Body of pancreas (tissue), 4 donors: ENCODE data around the gene METTL8. TPM values are rescaled to one million over a fixed set of nuclear protein-coding genes. Genes with fewer than 3 reads are reported as not detected.

Experiments
- ATAC-seq: fragments of 150-250 bp; one replicate; pipeline ENCODE4 v1.9.1; 2016
- DNase-seq, 4 donors: peaks; one replicate each; pipeline ENCODE4 v3.0.0-alpha.2; 2019
- H3K27ac ChIP-seq, 4 donors: fragments of 200-600 bp; sonication (generic); 1 replicate in 3 of 4; 2 replicates in 1 of 4; pipeline versions ENCODE4 v1.5.1 to v1.6.1; 2016 to 2019; ENCODE audit warnings: mild to moderate bottlenecking in 1 of 4, mixed read lengths in 1 of 4, moderate library complexity in 1 of 4
- H3K27me3 ChIP-seq, 2 donors: fragments of 200-600 bp; sonication (generic); one replicate each; pipeline ENCODE4 v1.6.0; 2016; ENCODE audit warnings: mild to moderate bottlenecking in 1 of 2
- H3K36me3 ChIP-seq, 2 donors: fragments of 200-600 bp; sonication (generic); replicated peaks in 1 of 2; 2 replicates each; pipeline ENCODE4 v1.5.1; 2016; ENCODE audit warnings: low read depth in 2 of 2; ENCODE audit not compliant: insufficient read depth in 1 of 2
- H3K4me1 ChIP-seq: fragments of 200-600 bp; sonication (generic); one replicate; pipeline ENCODE4 v1.6.0; 2016
- H3K4me3 ChIP-seq, 2 donors: fragments of 200-600 bp; sonication (generic); 1 replicate in 1 of 2; 2 replicates in 1 of 2; pipeline ENCODE4 v1.5.1; 2016 to 2019
- H3K9me3 ChIP-seq, 3 donors: fragments of 200-600 bp; sonication (generic); 1 replicate in 2 of 3; 2 replicates in 1 of 3; pipeline ENCODE4 v1.5.1; 2016
- CTCF ChIP-seq, 7 experiments: fragments of 450-650 bp in 4 of 7; fragments of 200-600 bp in 3 of 7; sonication (generic) in 3 of 7; IDR thresholded peaks; one replicate each; pipeline ENCODE4 v1.5.1; 2016 to 2019; ENCODE audit warnings: antibody characterized with exemption in 7 of 7
- POLR2A ChIP-seq, 3 donors: fragments of 450-650 bp; IDR thresholded peaks; one replicate each; pipeline ENCODE4 v1.6.1; 2016; ENCODE audit warnings: antibody characterized with exemption in 3 of 3, mild to moderate bottlenecking in 2 of 3
- WGBS, 2 donors: methylation state at CpG; one replicate each; pipeline ENCODE4 v1.1.5; 2017; 5-methylcytosine and 5-hydroxymethylcytosine counted together
- intact Hi-C: fragments of 100-400 bp; cut with DNase I; formaldehyde crosslinking; loops from one replicate; pipeline ENCODE4 v1.15.1; 2023
- total RNA-seq, 2 donors: library from RNA; depleted of rRNA; stranded (reverse); fragments of >200 nt; gene quantifications; one replicate each; pipeline ENCODE4 v1.1.0, GENCODE V29; 2016

Gene METTL8
- total RNA-seq, 2 donors from 2014 or later: 14.8 to 17.4 TPM

GRCh38 chr2:171330155-171330956, 103.4 kb downstream of the METTL8 start:
- ATAC-seq: no peak
- DNase-seq: no peak
- Histone ChIP-seq H3K4me1 (no peaks in the 10 kb centered on the region), H3K36me3 (no peaks in the 10 kb centered on the region), H3K27me3 (no peaks in the 10 kb centered on the region), H3K4me3 (no peak overlapping the region), H3K27ac (no peak overlapping the region), H3K9me3 (no peaks in the 10 kb centered on the region)
- intact Hi-C loops: no loop called here
- no peak for TF ChIP-seq POLR2A (IDR thresholded peaks at IDR 0.05)
- WGBS, 2 donors: 64 to 71% methylated on average over 5 of the region's 5 CpGs

- Histone ChIP-seq H3K27ac (no peak overlapping the region), H3K4me1 (no peaks in the 10 kb centered on the region), H3K4me3 (no peak overlapping the region), H3K36me3 (no peaks in the 10 kb centered on the region), H3K27me3 (no peaks in the 10 kb centered on the region), H3K9me3 (no peaks in the 10 kb centered on the region)
- DNase-seq: no peak
- ATAC-seq: no peak
- 85 to 91% methylated on average over 4 of the region's 4 CpGs for WGBS, 2 donors
- intact Hi-C loops: no loop called here
- no peak for TF ChIP-seq POLR2A (IDR thresholded peaks at IDR 0.05)
- no peak for TF ChIP-seq CTCF (IDR thresholded peaks at IDR 0.05)
These were observed 106.7 kb downstream of the METTL8 start for GRCh38 chr2:171327043-171327496.

- intact Hi-C loops: no loop called here
- 86% methylated on average over 4 of the region's 4 CpGs for WGBS, 2 donors
These were observed 107.8 kb downstream of the METTL8 start for GRCh38 chr2:171325886-171326585.

GRCh38 chr2:171323971-171324528, 109.7 kb downstream of the METTL8 start:
- Histone ChIP-seq H3K9me3 (no peaks in the 10 kb centered on the region), H3K27ac (no peak overlapping the region), H3K4me1 (no peaks in the 10 kb centered on the region), H3K36me3 (no peaks in the 10 kb centered on the region), H3K4me3 (no peak overlapping the region), H3K27me3 (no peaks in the 10 kb centered on the region)
- intact Hi-C loops: no loop called here
- TF ChIP-seq POLR2A (IDR thresholded peaks at IDR 0.05) (no peak), CTCF (IDR thresholded peaks at IDR 0.05) (no peak)
- ATAC-seq: no peak
- DNase-seq: no peak
- WGBS, 2 donors: 89 to 91% methylated on average over 5 of the region's 5 CpGs

More at GRCh38 chr2:171325886-171326585, 107.8 kb downstream of the METTL8 start:
- H3K4me1 ChIP-seq: no peaks in the 10 kb centered on the region
- DNase-seq (no peak), ATAC-seq (no peak)
- no peaks in the 10 kb centered on the region for H3K36me3 ChIP-seq
- TF ChIP-seq CTCF (IDR thresholded peaks at IDR 0.05): no peak
- TF ChIP-seq POLR2A (IDR thresholded peaks at IDR 0.05): no peak
- H3K27ac ChIP-seq: no peak overlapping the region
- no peaks in the 10 kb centered on the region for H3K9me3 ChIP-seq
- no peak overlapping the region for H3K4me3 ChIP-seq
- no peaks in the 10 kb centered on the region for H3K27me3 ChIP-seq

GRCh38 chr2:171322928-171323327, 110.9 kb downstream of the METTL8 start:
- ATAC-seq: no peak
- no peak for DNase-seq
- Histone ChIP-seq H3K27me3 (no peaks in the 10 kb centered on the region), H3K4me3 (no peak overlapping the region), H3K27ac (no peak overlapping the region), H3K36me3 (no peaks in the 10 kb centered on the region), H3K9me3 (no peaks in the 10 kb centered on the region), H3K4me1 (no peaks in the 10 kb centered on the region)
- TF ChIP-seq POLR2A (IDR thresholded peaks at IDR 0.05) (no peak), CTCF (IDR thresholded peaks at IDR 0.05) (no peak)
- WGBS, 2 donors: 95 to 98% methylated on average over 4 of the region's 4 CpGs
- intact Hi-C loops: no loop called here
